Stimulated activated CD4-positive, alpha-beta T cell treated with anti-CD3 and anti-CD28 coated beads, Interleukin-4, amount 100 ng/mL, for 24 hours (primary cell): Measurements from ENCODE around the gene OR1S2.
"Not testable (repeated sequence)": the region's sequence is repeated elsewhere in the genome, so short reads cannot be mapped to it uniquely, and the experiment has no call there.

Source experiments
- DNase-seq: peaks from one replicate; pipeline ENCODE4 v3.0.0-alpha.2; 2020

The OR1S2 gene, protein sequence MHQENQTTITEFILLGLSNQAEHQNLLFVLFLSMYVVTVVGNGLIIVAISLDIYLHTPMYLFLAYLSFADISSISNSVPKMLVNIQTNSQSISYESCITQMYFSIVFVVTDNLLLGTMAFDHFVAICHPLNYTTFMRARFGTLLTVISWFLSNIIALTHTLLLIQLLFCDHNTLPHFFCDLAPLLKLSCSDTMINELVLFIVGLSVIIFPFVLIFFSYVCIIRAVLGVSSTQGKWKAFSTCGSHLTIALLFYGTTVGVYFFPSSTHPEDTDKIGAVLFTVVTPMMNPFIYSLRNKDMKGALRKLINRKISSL

DNA sequence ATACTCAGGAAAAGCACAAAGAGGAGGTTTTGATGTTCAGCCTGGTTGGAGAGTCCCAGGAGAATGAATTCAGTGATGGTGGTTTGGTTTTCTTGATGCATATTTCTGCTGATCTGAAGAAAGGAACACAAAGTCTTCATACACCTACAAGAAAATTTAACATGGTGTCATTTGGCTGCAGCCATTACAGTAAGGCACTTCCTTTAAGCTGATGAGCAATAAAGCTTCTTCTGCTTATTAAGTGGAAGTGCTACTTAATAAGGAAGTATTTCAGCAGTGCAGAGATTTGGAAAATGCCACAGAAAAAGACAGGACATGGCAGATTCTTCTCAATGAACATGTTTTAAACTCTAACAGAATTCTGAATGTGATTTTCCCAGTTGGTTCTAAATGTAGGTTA, at the start of gene OR1S2:
Gene OR1S2, minus strand, starts transcription at position 101 of the 400 bp plus-strand sequence. Its CDS starts 0 bp downstream, at position 101.
- DNase-seq = no peak

DNA sequence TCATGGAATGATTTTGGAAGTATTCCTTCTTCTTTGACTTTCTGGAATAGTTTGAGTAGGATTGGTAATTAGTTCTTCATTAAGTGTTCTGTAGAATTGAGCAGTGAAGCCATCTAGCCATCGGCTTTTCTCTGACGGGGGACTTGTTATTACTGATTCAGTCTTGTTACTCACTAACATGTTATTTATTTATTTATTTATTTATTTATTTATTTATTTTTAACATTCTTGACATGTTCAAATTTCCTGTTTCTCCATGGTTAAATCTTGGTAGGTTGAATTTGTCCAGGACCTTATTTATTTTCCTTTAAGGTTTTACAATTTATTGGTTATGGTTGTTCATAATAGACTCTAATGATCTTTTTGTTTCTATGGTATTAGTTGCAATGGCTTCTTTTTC, 40.0 kb upstream of the OR1S2 start:
- DNase-seq = no peak

DNA sequence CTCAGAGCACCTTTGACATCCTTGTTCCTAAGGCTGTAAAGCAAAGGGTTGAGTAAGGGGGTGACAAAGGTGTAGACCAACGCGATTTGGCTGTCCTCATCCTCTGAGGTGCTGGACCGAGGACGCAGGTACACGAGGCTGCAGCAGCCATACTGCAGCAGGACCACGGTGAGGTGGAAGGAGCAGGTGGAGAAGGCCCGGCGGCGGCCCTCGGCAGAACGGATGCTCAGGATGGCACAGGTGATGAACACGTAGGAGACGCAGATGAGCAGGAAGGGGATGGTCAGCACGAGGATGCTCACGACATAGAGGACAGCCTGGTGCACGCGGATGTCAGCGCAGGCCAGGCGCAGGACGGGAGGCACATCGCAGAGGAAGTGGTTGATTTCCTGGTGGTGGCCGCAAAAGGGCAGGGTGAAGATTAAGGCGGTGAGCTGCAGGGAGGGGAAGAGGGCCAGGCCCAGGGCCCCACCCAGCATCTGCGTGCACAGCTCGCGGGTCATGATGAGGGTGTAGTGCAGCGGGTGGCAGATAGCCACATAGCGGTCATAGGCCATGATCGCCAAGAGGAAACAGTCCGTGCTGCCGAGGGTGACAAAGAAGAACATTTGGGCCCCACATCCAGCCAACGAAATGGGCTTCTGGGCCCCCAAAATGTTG, 24.1 kb upstream of the OR1S2 start:
- DNase-seq = no peak

DNA sequence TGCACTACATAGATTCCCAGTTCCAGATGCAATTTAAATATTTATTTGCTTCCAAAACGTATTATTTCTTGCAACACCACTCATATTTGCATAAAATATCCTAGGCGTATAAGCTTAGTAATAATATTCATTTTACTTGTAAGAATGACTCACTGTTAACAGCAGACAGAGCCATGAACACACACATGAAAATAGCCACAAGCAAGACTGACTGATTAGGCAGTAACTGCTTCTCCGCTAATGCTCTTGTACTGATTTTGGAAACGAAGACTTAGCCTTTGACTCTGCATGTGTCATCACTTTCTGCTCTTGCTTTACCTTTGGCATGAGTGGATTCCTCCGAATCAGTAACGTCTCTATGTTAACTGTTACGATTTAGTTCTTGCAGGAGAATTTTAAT, 18.8 kb upstream of the OR1S2 start:
- DNase-seq = no peak

DNA sequence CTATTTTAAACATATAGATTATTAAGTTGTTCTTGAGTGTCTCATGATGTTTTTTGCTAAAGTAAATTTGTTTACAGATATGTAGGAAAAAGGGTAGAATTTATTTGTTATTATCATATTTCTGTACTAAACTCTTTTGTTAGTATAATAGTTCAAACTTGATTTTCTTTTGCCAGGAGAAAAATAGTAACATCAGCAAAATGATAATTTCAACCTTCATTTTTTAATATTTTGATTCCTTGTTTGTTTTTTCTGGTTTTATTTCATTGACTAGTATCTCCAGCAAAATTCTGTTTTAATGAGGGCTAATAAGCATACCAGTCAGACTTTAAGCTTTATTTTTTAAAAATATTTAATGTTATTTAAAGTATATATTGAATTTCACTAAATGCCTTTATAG, 12.5 kb upstream of the OR1S2 start:
- DNase-seq = no peak

DNA sequence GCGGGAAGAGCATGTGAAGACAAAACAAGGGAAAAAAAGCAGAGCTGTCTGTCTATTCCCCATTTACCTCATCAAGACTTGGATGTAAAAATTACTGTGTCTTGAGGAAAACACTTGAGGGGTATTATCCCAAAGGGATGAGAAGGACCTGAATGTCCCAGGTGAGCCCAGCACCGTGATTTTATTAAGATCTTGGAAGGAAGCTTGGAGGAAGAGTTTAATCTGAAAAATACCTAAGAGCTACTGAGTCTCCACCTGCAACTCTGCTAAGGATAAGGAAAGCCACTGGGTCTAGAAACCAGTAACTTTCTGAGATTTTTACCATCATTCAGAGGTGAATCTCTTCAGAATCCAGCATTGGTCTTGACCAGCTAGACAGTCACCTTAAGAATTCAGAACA, 8.5 kb upstream of the OR1S2 start, which contains the start of gene OR1S1:
Gene OR1S1, plus strand, starts transcription at position 301 of the 400 bp plus-strand sequence.
- DNase-seq = not testable (repeated sequence)

DNA sequence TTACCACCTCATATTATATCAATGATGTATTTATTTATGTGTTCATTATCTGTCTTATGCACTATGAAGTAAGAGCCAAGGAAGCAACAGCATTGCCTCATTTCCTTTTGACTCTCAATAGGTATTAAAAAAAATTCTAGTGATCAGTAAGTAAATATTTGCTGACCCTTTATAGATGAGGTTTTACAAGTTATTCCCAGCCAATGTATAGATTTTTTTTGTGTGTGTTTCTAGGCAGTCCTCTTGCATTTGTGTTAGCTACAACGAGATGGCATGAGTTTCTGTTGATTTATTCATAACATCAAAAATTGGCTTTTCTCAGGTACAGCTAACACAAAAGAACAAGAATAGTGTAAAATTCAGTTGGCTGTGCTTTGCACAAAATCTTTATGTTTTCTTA, 4.7 kb downstream of the OR1S2 start:
- no peak for DNase-seq

DNA sequence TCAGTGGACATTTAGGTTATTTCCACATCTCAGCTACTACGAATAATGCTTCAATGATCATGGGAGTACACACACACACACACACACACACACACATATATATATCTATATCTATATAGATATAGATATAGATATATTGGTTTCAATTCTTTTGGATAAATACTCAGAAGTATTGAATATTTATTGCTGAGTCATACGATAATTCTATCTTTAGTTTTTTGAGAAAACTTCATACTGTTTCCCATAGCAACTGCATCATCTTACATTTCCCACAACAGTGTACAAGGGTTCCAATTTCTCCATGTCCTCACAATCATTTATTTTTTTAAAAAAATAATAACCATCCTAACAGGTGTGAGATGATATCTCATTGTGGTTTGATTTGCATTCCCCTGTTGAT, 8.0 kb downstream of the OR1S2 start:
- no peak for DNase-seq

DNA sequence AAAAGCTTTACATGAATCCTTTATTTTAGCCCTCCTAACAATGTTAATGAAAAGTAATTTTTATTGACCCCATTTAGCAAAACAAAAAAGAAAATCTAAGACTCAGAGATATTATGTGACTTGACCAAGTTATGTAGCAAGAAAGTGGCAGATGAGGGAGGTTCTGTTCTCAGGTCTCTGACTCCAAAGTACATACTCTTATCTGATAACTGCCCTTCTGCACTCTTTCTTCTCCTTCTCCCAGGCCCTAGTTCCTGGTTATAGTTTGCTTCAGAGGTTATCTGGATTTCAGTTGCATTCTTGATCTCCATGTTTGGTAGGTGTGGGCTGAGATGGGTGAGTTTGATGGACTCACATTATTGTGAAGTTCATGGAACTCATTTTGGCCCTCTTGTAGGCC, 10.6 kb downstream of the OR1S2 start:
- DNase-seq = no peak

DNA sequence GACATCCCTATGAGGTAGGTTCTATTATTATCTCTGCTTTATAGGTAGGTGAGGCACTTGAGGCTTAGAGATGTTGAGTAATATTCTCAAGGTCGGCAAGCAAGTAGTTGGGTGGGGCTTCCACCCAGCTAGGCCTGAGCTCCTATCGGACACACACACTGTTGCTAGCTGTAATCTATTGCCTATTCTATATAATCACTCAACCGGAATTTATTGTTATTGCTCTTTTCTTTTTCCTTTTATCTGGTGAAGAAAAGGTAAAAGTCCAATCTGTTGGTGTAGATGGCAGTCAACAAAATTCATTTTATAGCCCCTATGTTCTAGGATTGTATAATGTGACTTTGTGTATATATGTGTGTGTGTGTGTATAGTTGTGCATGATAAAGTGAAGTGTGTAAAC, 11.7 kb downstream of the OR1S2 start:
- DNase-seq = no peak

DNA sequence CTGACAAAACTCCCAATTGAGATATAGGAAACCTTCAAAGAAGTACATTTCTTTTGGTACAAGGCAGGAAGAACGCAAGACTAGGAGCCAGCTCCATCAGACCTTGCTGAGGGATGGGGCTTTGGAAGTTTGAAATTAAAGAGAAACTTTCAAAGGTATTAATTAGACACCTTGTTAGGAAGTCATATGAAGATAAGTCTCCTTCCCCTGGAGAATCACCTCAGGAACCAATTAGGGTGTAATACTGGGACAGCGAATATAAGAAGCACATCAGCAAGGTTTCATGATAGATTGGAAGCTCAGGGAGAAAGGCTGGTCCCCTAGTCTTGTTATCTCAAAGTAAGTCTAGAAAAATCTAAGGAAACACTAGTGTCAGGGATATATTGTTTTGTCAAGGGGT, 15.2 kb downstream of the OR1S2 start, which contains the start of gene OR9Q2:
Gene OR9Q2, plus strand, starts transcription at position 301 of the 400 bp plus-strand sequence. CDS start 1,421 bp downstream, outside the sequence.
- DNase-seq = no peak

DNA sequence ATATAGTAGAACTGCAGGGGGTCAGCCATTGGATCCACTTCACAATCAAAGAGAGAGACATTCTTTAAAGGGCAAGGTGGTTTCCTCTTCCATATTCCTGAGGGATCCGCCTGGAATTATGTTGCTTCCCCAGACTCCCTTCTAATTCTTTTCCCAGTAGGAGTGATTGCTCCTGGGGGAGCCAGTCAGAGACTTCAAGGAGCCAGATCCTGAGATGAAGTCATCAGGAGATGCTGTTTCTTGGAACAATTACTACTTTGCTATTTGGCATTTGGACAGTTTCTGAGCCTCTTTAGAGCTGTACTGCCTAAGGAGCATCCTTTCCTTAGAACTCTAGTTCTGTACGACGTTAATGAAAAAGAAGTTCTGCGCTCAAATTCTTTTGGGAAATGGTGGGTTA, 17.0 kb downstream of the OR1S2 start:
- DNase-seq = no peak

DNA sequence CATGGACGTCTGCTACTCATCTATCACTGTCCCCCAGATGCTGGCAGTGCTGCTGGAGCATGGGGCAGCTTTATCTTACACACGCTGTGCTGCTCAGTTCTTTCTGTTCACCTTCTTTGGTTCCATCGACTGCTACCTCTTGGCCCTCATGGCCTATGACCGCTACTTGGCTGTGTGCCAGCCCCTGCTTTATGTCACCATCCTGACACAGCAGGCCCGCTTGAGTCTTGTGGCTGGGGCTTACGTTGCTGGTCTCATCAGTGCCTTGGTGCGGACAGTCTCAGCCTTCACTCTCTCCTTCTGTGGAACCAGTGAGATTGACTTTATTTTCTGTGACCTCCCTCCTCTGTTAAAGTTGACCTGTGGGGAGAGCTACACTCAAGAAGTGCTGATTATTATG, 24.3 kb downstream of the OR1S2 start:
- no peak for DNase-seq

DNA sequence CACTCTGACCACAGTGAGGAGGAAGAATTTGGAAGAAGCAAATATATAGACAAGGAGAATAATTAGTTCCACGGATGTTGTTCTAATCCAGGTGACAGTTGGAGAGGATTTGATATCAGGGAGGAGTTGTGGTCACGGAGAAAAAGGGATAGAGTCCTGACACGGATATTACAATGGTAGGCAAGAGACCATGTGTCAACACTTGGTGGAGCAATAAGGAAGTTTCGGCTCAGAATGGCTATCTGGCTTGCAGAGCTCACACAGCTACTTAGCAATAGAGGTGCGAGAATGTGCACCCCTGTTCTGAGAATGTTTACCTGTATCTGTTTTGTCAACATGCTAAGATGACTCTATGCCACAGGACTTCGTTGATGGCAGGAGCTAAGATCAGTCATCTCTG, 25.5 kb downstream of the OR1S2 start:
- no peak for DNase-seq

DNA sequence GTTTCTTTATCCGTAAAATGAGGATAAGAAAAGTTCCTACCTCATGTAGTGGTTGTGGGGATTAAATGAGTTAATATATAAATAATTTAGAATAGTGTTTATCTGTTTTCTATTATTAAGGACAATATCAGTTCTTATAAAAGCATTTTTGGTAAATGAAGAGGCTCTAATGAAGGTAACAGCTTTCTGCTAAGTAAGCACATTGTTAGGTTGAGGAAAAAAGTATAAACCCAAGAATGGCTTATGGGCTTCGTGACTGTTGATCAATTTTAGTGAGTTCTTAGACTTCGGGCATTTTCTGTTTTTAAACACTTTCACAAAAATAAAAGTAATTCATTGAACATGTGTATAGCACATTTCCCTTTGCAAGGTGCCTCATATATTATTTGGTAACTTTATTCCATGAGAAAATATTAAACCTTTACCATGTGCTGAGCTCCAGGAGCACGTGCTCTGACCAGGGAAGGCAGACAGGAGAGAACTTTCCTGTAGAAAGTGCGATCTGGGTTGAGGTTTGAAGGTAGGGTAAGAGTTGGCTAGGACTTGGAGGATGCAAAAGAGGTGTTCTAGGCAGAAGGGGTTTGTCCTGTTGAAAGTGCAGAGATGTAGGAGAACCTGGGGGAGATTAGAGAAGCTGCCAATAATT, 26.4 kb downstream of the OR1S2 start:
- no peak for DNase-seq

DNA sequence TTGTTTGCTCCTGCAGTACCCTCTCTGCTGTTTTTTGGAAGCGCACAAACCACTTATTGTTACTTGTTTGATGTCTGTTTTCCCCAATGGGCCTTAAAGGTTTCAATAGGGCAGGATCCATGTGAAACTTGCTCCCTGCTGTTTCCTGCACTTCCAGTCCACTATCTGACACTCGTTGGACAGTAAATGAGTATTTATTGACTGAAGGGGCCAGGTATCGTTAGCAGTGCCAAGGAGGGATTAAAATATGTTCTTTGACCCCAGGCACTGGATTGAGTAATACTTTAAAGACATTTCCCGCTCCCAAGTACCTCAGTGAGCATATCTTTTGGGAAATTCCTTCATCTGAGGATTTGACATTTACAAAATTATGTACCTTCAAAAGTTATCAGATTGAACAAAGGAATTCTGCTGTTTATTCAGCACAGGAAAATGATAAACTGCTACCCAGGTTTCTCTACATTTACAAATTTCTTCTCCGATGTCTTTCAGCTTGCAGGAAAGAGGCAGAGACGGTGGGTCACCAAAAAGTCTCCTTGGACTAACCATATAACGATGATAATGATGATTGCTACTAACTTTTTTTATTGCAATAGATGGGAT, 38.3 kb downstream of the OR1S2 start:
- DNase-seq = no peak

DNA sequence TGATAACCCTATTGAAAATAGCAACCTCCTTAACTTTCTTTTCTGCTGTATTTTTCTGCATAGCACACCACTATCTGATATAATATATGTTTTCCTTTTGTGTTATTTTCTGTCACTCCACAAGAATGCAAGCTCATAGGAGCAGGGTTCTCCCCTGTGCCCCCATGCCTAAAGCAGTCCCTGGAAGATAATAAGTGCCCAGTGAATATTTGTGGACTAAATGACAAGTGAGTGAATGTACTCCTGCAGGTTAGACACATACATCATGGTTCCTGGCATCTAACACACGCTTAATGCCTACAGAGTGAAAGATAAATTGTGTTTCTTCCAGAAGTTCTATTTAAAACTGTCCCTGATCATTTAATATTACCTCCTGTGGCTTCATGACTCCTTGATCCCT, 39.0 kb downstream of the OR1S2 start:
- no peak for DNase-seq

DNA sequence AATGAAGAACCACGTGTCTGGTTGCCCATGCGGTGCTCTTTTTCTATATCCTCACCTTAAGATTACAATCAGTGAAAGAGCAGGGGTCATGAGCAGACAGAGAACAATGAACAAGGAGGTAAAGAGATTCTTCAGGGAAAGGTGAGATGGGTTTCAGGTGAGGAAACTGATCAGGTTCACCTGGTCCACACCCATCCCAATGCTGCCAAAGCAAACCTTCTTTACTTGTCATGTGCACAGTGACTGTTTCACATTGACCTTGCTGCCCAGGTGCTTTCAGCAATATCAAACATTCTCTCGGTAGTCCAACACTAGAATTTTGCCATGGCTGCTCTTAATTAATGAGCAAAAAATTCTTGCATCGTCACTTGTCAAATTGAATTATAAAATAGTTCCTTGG, 39.6 kb downstream of the OR1S2 start:
- no peak for DNase-seq
